GOT3 (cell line): Measurements from ENCODE around the gene CDC25A.

Experiments used
- DNase-seq: peaks from one replicate; lab custom pipeline; 2025; ENCODE audit warnings: mixed read lengths; lab: John Stamatoyannopoulos, UW

CDC25A gene

DNA sequence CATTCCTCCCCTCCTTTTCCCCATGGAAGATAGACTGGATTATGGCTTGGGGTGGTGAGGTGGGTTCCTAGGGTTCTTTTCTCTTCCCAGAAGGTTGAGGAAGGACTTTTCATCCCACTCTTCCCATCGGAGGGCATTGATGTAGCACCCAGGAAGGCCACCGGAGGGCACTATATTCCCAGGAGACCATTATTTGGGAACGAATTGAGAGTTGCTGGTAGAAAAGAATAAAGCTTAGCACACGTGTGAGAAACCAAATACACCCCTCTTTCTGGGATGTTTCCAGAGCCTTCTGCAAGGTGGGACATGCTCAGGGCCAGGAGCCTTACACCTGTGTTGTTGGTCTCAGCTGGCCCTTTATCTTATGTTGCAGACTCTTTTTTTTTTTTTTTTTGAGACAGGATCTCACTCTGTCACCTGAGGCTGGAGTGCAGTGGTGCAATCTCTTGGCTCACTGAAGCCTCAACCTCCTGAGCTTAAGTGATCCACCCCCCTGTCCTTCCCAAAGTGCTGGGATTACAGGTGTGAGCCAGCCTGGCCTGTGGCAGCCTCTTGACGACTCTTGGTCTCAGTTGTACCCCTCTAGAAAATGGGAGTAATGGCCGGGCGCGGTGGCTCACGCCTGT, 6.3 kb upstream of the CDC25A start:
- DNase-seq = no peak

DNA sequence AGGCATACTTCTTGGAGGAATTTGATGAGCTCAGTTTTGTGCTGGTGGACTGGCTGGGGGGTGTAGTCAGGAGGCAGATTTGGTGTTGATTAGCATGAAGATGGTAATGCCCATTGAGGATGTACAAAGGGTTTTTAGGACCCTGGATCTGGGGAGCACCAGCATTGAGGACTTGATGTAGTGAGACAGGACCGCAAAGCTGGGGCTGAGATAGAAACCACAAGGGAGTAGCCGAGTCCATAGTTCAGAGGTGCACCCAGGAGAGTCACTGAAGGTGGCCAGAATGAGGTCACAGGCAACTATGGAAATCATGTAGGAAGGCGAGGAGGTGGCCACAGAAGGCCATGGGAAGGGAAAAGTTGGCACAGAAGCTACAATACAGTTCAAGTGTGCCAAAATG, 2.7 kb upstream of the CDC25A start:
- DNase-seq = no peak

DNA sequence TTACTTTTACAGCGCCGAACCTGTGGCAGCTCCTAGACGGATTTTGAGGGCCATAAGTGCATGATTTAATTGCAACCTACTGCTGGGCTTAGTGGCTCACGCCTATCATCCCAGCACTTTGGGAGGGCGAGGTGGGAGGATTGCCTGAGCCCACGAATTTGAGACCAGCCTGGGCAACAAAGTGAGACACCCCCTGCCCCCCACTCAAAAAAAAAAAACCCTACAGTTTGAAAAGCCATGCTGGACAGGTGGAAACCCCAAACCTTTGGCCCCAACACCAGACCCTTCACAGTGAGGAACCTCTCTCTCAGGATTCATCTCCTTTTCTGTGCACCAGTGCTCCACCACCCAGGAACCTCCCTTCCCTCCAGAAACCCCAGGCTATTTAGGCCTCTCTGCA, 1.1 kb upstream of the CDC25A start:
- DNase-seq = no peak

DNA sequence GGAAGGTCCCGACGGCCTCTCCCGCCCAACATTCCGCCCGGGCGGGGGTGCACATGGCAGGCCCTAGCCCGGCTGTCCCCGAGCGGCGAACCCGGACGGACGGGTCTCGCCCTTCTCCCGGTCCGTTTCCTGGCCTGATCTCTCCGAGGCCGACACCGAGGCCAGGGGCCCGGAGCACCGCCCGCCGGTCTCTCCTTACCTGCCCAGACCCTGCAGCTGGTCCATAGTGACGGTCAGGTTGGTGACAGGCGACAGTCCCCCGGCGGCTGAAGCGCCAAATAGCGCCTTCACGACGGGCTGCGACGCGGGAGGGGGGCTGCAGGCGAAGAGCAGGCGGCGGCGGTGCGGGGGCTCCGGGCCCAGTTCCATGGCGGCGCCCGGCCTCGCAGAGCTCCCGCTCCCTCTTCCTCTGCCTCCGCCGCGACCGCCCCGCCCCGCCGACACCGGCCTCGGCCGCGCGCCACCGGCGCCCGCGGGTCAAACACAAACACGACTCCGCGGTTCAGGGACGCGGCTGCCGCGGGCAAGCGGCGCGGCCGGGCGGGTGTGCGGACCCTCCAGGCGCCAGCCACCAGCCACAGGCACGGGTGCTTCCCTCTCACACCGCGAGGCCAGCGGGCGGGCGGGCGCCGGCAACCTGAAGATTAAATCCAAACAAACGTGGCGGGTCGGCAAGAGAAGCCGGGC, 495 bp downstream of the CDC25A start:
- DNase-seq = no peak

GRCh38 chr3:48187301-48187578, 977 bp downstream of the CDC25A start:
- no peak for DNase-seq

DNA sequence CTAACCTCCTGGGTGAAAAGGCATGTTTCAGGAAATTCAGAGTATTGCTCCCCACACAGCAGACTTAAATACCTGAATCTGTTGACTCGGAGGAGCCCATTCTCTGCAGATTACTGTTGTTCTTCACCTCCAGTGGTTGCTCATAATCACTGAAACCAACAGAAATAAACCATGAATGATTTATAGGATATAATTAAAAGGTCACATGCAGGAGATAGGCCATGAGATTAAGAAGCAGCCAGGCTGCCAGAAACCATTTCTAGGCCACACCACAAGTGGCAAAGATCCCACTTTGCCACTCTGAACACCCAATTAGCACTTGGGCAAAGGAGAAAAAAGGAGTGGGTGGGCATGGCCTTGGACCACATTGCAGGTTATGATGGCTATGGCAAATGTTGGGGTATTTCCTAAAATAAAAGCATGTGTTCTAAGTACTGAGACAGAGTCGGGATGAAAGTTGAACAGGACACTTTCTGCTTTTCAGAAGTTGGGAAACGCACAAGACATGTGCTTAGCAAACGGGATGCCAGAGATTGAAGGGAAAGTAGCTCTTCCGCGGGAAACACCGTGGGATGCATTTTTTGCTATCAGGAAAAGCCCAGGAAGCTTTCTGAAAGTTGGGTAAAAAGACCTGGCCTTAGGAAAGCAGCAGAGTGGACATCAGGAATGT, 1.5 kb downstream of the CDC25A start:
- DNase-seq = no peak

GRCh38 chr3:48185129-48185528, 3.1 kb downstream of the CDC25A start:
- no peak for DNase-seq

- DNase-seq = no peak
Observed at GRCh38 chr3:48184299-48184698, 3.9 kb downstream of the CDC25A start.

GRCh38 chr3:48180531-48181253, 7.5 kb downstream of the CDC25A start:
- no peak for DNase-seq

DNA sequence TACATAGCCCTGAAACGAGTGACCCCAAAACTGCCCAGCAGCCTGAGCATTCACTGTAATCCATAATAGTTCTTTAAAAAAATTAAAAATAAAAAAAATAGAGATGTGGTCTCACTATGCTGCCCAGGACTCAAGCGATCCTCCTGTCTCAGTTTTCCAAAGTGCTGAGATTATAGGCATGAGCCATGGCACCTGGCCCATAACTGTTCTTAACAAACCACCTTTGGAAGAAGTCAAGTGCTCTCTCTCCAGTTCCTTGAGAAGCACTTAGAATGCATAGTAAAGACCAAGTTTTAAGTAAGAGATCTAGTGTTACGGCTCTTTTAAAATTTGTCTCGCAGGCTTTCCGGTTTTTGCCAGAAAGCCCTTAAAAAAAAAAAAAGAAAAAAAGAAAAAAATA, 8.2 kb downstream of the CDC25A start:
- no peak for DNase-seq

- DNase-seq = no peak
Observed at GRCh38 chr3:48178072-48178471, 10.1 kb downstream of the CDC25A start.

- DNase-seq = no peak
Observed at GRCh38 chr3:48157950-48158376, 30.3 kb downstream of the CDC25A start.

DNA sequence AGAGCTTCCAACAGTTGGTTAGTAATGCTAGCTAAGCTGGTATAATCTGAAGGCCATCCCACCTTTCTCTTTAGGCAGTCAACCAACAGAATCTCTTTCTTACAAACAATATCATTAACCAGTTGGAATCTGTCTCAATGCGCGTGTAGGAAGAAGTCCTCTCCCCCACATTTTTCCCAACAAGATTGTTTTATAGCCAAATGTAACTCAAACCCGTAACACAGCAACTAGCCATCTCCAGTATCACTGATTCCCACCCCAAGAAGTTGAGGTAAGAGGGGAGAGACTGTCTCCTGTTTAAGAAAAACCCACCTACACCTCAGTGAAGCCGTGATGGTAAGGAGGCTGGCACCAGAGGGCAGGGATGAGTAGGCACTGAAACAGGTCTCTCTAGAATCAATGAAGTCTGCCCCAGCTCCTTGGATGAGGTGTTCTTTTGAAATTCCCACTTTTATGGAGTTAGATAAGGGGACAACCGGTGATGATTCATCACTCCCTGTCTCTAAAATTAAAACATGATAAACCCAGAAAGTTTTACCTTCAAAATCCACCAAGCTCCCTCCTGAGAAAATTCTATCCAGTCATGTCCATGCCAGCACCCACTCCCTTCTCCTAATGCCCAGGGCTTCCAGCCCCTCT, 30.9 kb downstream of the CDC25A start:
- DNase-seq = no peak

- no peak for DNase-seq
Observed at GRCh38 chr3:48156163-48156562, 32.1 kb downstream of the CDC25A start.

DNA sequence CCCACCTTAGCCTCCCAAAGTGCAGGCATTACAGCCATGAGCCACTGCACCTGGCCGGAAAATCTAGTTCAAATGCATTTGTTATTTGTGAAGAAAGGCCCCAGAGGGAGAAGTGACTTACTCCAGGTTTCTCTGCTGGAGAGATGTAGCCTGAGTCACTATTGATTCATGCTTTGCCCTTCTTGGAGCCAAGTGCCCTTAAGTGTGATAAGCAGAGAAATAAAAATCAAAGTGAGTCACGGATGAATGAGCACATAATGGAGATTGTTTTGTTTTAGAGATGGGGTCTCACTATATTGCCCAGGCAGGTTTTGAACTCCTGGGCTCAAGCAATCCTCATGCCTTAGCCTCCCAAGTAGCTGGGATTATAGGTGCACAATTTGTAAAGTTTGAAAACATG, 33.1 kb downstream of the CDC25A start:
- no peak for DNase-seq

DNA sequence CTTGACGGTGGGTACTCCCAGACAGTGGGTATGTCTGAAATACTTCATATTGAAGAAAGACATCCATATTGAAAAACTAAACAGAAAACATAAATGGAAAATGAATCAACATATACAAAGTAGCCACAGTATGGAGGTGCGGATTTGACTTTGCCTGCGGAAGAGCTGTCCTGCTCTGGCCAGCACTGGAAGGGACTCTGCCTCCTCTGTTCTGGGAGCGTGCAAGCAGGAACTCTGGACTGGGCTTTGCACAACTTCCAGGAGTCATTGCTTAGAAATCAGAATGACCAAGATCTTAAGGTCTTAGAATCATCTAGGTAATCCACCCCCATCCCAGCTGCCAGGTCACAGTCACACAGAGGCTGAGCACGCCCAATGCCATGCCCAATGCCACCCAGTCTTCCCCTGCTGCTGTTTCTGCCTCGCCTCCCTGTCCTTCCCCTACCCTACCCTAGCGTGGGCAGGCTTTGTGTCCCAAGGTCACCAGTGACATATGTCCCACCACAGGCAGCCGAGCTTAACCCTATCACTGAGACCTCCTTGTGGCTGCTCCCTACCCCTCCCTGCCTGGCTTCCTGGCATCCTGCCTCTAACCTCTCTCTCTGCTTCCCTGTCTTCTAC, 36.3 kb downstream of the CDC25A start:
- no peak for DNase-seq

GRCh38 chr3:48151058-48151806, 37.0 kb downstream of the CDC25A start:
- peak; percentile 5 for DNase-seq

- no peak for DNase-seq
Observed at GRCh38 chr3:48143992-48144391, 44.2 kb downstream of the CDC25A start.

DNA sequence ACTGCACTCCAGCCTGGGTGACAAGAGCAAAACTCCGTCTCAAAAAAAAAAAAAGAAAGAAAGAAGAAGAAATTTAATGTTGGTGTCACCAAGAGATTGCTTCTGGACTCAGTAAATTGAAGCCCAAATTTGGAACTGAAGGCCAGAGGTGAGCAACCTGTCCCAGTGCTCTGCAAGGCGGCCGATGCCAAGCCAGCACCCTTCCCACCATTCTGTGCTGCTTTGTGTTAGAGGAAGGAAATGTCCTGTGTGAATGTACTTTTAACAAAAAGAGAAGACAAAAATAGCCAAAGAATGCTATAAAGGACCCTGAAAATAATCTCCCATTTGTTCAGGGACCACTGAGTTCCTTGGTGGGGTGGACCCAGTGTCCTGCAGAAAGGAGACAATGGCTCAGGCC, 44.6 kb downstream of the CDC25A start:
- DNase-seq = no peak

GRCh38 chr3:48142316-48142870, 45.8 kb downstream of the CDC25A start:
- no peak for DNase-seq

GRCh38 chr3:48141604-48142137, 46.5 kb downstream of the CDC25A start:
- no peak for DNase-seq
